ENCODE results near the gene TRIM41. TPM values are rescaled to one million over a fixed set of nuclear protein-coding genes. Genes with fewer than 3 reads are reported as not detected.
A peak's percentile ranks its signal among the peaks of the same experiment; 100 is the strongest.

TRIM41 gene
- polyA plus RNA-seq, 6 donors from 2014 or later: 0.40 to 1.6 (median 1.0) TPM

- Mint-ChIP-seq H3K9me3 (no peaks in the 10 kb centered on the region), H3K27me3 (peaks cover 0 to 10% (median under 1%) of the 10 kb centered on the region in 3 donors), H3K36me3 (no peaks in the 10 kb centered on the region), H3K27ac (peak overlapping the region in 3 of 6 donors; percentile 42 to 90 (median 61)), H3K4me3 (peak overlapping the region in 1 of 8 donors; percentile 61), H3K4me1 (peaks cover 11 to 20% (median 14%) of the 10 kb centered on the region in 3 donors)
- DNase-seq: no peak
- no peak for ATAC-seq (ENCODE audit: low read depth in 2 of 2)
Measured at GRCh38 chr5:181198106-181198685, 24.9 kb upstream of the TRIM41 start.

GRCh38 chr5:181198905-181199519 is 24.1 kb upstream of the TRIM41 start:
- DNase-seq: peak; percentile 11
- Mint-ChIP-seq H3K27ac (peak overlapping the region in 2 of 6 donors; percentile 61 to 75), H3K4me3 (peak overlapping the region in 1 of 8 donors; percentile 61), H3K27me3 (peaks cover 0 to 18% (median 9%) of the 10 kb centered on the region in 3 donors), H3K36me3 (no peaks in the 10 kb centered on the region), H3K4me1 (peaks cover 13 to 25% (median 21%) of the 10 kb centered on the region in 3 donors), H3K9me3 (no peaks in the 10 kb centered on the region)
- peak; percentile 75 to 86 for ATAC-seq (ENCODE audit: low read depth in 2 of 2)

- Mint-ChIP-seq H3K4me3 (peak overlapping the region in 1 of 8 donors; percentile 27), H3K9me3 (no peaks in the 10 kb centered on the region), H3K27me3 (peaks cover 0 to 22% (median 14%) of the 10 kb centered on the region in 3 donors), H3K4me1 (peaks cover 16 to 28% (median 28%) of the 10 kb centered on the region in 3 donors), H3K27ac (peak overlapping the region in 2 of 6 donors; percentile 25 to 61), H3K36me3 (no peaks in the 10 kb centered on the region)
- ATAC-seq (ENCODE audit: low read depth in 2 of 2): no peak
- DNase-seq: no peak
Measured at GRCh38 chr5:181199881-181200638, 23.0 kb upstream of the TRIM41 start.

DNA sequence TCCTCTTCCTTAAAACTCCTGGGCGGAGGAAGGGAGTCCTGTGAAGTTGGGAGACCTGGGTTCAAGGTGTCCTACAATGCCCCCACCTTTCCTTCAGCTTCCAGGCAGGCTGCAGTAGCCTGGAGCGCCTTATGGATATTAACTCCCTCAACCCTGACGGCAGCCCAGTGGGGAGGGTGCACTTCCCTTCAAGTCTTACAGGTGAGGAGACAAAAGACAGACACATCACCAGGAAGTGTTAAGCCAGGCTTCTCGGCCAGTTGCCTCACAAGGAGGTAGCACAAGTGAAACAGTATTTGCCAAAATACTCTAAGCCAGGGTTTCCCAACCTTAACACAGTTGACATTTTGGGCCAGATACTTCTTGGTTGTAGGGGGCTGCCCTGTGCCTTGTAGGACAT is 22.3 kb upstream of the TRIM41 start:
- Mint-ChIP-seq H3K36me3 (no peaks in the 10 kb centered on the region), H3K27ac (peak overlapping the region in 1 of 6 donors; percentile 61), H3K4me3 (peak overlapping the region in 1 of 8 donors; percentile 27), H3K27me3 (peaks cover 5 to 28% (median 20%) of the 10 kb centered on the region in 3 donors), H3K9me3 (no peaks in the 10 kb centered on the region), H3K4me1 (peaks cover 20 to 36% (median 33%) of the 10 kb centered on the region in 3 donors)
- DNase-seq (no peak), ATAC-seq (ENCODE audit: low read depth in 2 of 2) (no peak)

DNA sequence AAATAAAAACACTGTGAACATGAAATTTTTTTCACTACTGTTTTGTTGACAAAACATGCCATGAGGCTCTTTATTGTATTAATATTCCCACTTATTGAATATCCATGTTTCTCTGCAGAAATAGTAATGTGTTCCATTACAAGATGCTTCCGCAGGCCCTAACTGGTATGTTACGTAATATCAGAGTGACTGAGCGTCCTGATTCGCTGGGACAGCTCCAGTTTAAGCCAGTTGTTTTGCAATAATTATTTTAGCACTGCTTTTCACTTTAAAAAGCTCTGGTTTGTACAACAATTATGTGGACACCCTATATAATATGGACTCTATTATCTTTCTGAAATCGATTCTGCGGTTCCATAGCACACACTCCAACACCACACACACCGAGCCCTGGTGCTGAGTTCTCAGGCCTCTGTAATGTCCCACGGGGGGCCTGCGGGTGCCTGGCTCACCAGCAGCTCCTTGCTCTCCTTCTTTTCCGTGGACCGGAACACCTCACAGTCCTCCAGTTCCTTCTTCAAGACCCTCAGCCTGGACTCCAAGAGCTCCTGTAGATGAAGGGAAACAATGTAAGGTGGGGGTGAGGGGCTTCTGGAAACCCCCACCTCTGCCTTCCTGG is 19.9 kb upstream of the TRIM41 start:
- peaks cover 0 to 10% (median 2%) of the 10 kb centered on the region in 7 donors for H3K9me3 Mint-ChIP-seq
- peaks cover 4 to 8% of the 10 kb centered on the region in 2 donors for H3K36me3 Mint-ChIP-seq
- peak overlapping the region; percentile 60 to 93 (median 89) for H3K4me3 Mint-ChIP-seq
- H3K4me1 Mint-ChIP-seq: peaks cover 42 to 57% (median 52%) of the 10 kb centered on the region in 3 donors
- peaks cover 20 to 38% (median 30%) of the 10 kb centered on the region in 3 donors for H3K27me3 Mint-ChIP-seq
- ATAC-seq (ENCODE audit: low read depth in 2 of 2) (no peak), DNase-seq (no peak)
- peak overlapping the region in 1 of 6 donors; percentile 66 for H3K27ac Mint-ChIP-seq

DNA sequence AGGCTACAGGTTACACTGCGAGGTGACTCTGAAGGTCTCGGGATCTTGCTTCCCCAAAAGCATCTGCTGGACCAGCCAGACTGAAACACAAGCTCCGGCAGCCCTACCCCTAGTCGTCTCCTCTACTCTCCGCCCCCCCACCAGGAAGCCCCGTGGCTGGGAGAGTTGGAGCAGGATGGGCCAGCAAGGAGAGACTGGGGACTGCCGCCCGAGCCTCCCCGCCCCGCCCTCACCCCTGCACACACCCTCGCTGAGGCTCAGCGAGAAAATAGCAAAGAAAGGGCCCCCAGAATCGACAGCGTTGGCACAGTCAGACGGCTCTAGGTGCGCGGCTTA is 19.3 kb upstream of the TRIM41 start:
- DNase-seq (no peak), ATAC-seq (ENCODE audit: low read depth in 2 of 2) (peak in 1 of 2 donors; percentile 8)
- peak overlapping the region in 1 of 6 donors; percentile 48 for H3K27ac Mint-ChIP-seq
- peaks cover 39 to 52% (median 49%) of the 10 kb centered on the region in 3 donors for H3K4me1 Mint-ChIP-seq
- H3K9me3 Mint-ChIP-seq: peaks cover 0 to 10% (median 4%) of the 10 kb centered on the region in 7 donors
- H3K27me3 Mint-ChIP-seq: peaks cover 20 to 38% (median 30%) of the 10 kb centered on the region in 3 donors
- peaks cover 4 to 8% of the 10 kb centered on the region in 2 donors for H3K36me3 Mint-ChIP-seq
- H3K4me3 Mint-ChIP-seq: peak overlapping the region; percentile 86 to 93 (median 89)

DNA sequence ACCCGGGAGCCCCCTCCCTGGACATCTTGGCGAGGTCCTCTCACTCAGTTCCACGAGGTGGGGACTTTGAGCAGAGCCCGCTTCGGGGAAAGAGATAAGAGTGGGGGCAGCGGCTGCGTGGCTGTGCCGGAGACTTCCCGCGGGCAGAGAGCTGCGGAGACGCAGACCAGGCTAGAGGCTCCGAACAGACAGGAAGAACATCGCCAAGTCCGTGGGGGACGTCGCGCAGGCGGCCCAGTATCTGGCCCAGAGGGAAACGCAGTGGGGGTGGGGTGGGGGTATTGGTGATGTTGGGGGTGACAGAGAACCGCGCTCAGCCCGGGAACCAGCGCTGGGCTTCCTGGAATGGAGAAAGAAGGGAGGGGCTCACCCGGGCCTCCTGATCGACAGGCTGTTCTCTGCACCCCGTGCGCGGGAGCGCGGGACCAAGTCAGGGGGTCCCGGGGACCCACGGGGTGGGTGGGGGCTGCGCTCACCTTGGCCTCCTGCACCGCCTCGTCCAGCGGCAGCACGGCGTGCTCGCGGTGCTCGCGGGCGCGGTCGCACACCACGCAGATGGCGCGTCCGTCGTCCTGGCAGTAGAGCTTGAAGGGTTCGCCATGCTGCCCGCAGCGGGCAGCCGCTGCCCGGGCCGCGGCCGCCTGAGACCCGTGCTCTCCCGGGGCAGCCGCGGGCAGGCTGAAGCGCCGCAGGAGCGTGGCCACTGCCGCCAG is 18.8 kb upstream of the TRIM41 start:
- DNase-seq (peak; percentile 15), ATAC-seq (ENCODE audit: low read depth in 2 of 2) (peak in 1 of 2 donors; percentile 6)
- H3K9me3 Mint-ChIP-seq: peaks cover 0 to 10% (median 4%) of the 10 kb centered on the region in 7 donors
- H3K36me3 Mint-ChIP-seq: peaks cover 4 to 8% of the 10 kb centered on the region in 2 donors
- peak overlapping the region in 3 of 6 donors; percentile 13 to 81 (median 48) for H3K27ac Mint-ChIP-seq
- peaks cover 20 to 38% (median 30%) of the 10 kb centered on the region in 3 donors for H3K27me3 Mint-ChIP-seq
- peaks cover 34 to 46% (median 46%) of the 10 kb centered on the region in 3 donors for H3K4me1 Mint-ChIP-seq
- H3K4me3 Mint-ChIP-seq: peak overlapping the region; percentile 86 to 93 (median 89)

- Mint-ChIP-seq H3K4me3 (peak within 1 kb of the TSS; percentile 86 to 98 (median 94)), H3K9me3 (peaks cover 0 to 10% (median 4%) of the 10 kb centered on the region in 7 donors), H3K27me3 (peaks cover 20 to 37% (median 30%) of the 10 kb centered on the region in 3 donors), H3K4me1 (peaks cover 31 to 43% (median 40%) of the 10 kb centered on the region in 3 donors), H3K36me3 (peaks cover 4 to 8% of the 10 kb centered on the region in 2 donors), H3K27ac (peak within 1 kb of the TSS in 5 of 6 donors; percentile 78 to 100 (median 99))
- no peak for ATAC-seq (ENCODE audit: low read depth in 2 of 2)
- peak; percentile 15 for DNase-seq
Measured at GRCh38 chr5:181204826-181205760, 18.0 kb upstream of the TRIM41 start, which contains the start of gene TRIM7. TRIM7 (minus strand) TSS chr5:181205196; CDS start chr5:181205110, 86 bp downstream.

DNA sequence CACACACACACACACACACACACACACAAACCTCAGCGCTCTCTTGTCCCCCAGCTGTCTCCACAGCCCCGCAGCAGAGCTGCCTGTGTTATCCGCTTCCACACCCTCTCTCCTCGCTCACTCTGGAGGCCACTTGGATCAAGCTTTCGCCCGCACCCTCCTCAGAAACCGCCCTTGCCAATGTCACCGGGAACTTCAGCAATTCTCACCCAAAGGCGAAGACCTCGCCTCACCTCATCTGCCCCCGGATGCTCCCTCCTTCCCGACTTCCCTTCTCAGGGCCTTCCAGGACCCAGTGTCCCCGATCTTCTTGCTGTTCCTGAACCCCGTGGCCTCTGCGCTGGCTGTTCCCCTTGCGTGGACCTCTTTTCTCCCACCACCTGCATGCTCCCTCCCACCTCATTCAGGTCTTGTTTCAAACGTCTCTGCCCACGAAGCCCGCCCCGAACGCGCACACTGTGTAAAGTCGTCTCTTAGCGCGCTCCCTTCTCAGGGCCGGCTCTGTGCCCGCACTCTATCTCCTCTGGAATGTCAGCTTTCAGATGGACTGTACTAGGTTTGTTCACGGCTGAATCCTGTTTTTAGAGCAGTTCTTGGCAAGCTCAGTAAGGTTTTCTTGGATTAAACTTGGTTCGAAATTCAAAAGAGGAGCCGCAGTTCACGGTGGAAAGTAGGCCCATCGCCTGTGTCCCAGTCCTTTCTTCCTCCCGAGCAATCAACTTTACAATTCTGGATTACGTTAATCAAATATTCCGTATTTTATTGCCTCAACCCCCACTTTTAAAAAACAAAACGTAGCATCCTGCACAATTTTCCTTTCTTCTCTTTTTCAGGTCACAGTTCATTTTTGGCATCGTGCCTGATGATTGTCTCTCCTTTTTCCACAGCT is 17.1 kb upstream of the TRIM41 start:
- peak overlapping the region; percentile 86 to 98 (median 94) for H3K4me3 Mint-ChIP-seq
- peak; percentile 14 to 17 for ATAC-seq (ENCODE audit: low read depth in 2 of 2)
- peak overlapping the region; percentile 78 to 100 (median 98) for H3K27ac Mint-ChIP-seq
- H3K9me3 Mint-ChIP-seq: peaks cover 0 to 10% (median 4%) of the 10 kb centered on the region in 7 donors
- peaks cover 20 to 33% (median 30%) of the 10 kb centered on the region in 3 donors for H3K27me3 Mint-ChIP-seq
- peaks cover 31 to 43% (median 38%) of the 10 kb centered on the region in 3 donors for H3K4me1 Mint-ChIP-seq
- peaks cover 4 to 8% of the 10 kb centered on the region in 2 donors for H3K36me3 Mint-ChIP-seq
- peak; percentile 15 for DNase-seq

DNA sequence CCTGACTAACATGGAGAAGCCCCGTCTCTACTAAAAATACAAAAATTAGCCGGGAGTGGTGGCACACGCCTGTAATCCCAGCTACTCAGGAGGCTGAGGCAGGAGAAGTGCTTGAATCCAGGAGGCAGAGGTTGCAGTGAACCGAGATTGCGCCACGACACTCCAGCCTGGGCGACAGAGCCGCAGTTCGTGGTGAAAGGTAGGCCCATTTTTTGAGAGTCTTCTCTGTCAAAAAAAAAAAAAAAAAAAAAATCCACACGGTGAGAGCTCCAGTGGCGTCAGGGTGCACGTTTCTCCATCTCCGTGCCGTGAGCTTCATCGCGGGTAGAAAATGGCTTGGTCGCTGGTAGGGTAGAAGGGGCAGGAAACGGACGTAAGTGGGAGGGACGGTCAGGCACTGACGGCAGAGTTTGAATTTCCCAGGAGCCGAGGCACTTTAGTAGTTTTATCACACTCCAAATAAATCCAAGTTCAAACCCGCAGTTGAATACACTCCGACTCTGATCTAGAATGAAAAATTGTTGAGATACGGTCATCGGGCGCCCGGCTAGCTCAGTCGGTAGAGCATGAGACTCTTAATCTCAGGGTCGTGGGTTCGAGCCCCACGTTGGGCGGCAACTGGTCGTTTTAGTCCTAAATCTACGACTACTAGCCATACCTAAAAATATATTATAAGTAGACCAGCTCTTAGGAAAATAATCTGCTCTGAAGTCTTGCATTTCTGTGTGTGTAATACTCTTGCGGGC is 15.7 kb upstream of the TRIM41 start:
- peak; percentile 47 to 61 for ATAC-seq (ENCODE audit: low read depth in 2 of 2)
- H3K9me3 Mint-ChIP-seq: peaks cover 0 to 10% (median 4%) of the 10 kb centered on the region in 7 donors
- H3K4me1 Mint-ChIP-seq: peaks cover 31 to 43% (median 38%) of the 10 kb centered on the region in 3 donors
- peak overlapping the region; percentile 63 to 100 (median 98) for H3K27ac Mint-ChIP-seq
- peaks cover 4 to 8% of the 10 kb centered on the region in 2 donors for H3K36me3 Mint-ChIP-seq
- peak; percentile 62 for DNase-seq
- peaks cover 20 to 33% (median 30%) of the 10 kb centered on the region in 3 donors for H3K27me3 Mint-ChIP-seq
- peak overlapping the region; percentile 86 to 98 (median 94) for H3K4me3 Mint-ChIP-seq

Measured in naive B cell (primary cell).